Osteoblast (primary cell): ENCODE results near the gene BRAT1. TPM values are rescaled to one million over a fixed set of nuclear protein-coding genes. Genes with fewer than 3 reads are reported as not detected.
A peak's percentile ranks its signal among the peaks of the same experiment; 100 is the strongest.
"Not testable (repeated sequence)": the region's sequence is repeated elsewhere in the genome, so short reads cannot be mapped to it uniquely, and the experiment has no call there.

Source experiments
- DNase-seq: peaks from one replicate; pipeline ENCODE4 v3.0.0; 2011; ENCODE audit warnings: low spot score, mixed read lengths; ENCODE audit not compliant: insufficient read length; ENCODE audit errors: missing footprints
- H2AFZ ChIP-seq: 2 replicates; pipeline ENCODE4 v1.6.0; 2011; ENCODE audit warnings: mild to moderate bottlenecking, low read length
- H3K27ac ChIP-seq: 2 replicates; pipeline ENCODE4 v1.5.1; 2011; ENCODE audit warnings: mild to moderate bottlenecking, low read depth, low read length, moderate library complexity
- H3K27me3 ChIP-seq: 2 replicates; pipeline ENCODE4 v1.6.0; 2012; ENCODE audit warnings: mild to moderate bottlenecking, control low read depth, inconsistent platforms, low read length, moderate library complexity; ENCODE audit not compliant: insufficient read depth
- H3K36me3 ChIP-seq: 2 replicates; pipeline ENCODE4 v1.5.1; 2011; ENCODE audit warnings: mild to moderate bottlenecking, low read length, control low read depth, moderate library complexity; ENCODE audit not compliant: insufficient read depth
- H3K4me1 ChIP-seq: 2 replicates; pipeline ENCODE4 v1.5.1; 2011; ENCODE audit warnings: mild to moderate bottlenecking, low read length, control low read depth, moderate library complexity; ENCODE audit not compliant: insufficient read depth
- H3K4me2 ChIP-seq: 2 replicates; pipeline ENCODE4 v1.6.0; 2011; ENCODE audit warnings: mild to moderate bottlenecking, low read length; ENCODE audit not compliant: insufficient read depth
- H3K4me3 ChIP-seq: fragments of 200-600 bp; sonication (generic); 3 replicates; pipeline ENCODE4 v1.5.1; 2012; ENCODE audit warnings: mild to moderate bottlenecking, low read length, inconsistent platforms; ENCODE audit not compliant: insufficient read depth
- H3K79me2 ChIP-seq: 2 replicates; pipeline ENCODE4 v1.6.0; 2012; ENCODE audit warnings: mild to moderate bottlenecking, low read length, control low read depth, inconsistent platforms; ENCODE audit not compliant: insufficient read depth
- H3K9me3 ChIP-seq: 2 replicates; pipeline ENCODE4 v1.5.1; 2011; ENCODE audit warnings: low read depth, low read length, control low read depth
- H4K20me1 ChIP-seq: 2 replicates; pipeline ENCODE4 v1.6.0; 2012; ENCODE audit warnings: mild to moderate bottlenecking, low read length, control low read depth; ENCODE audit not compliant: insufficient read depth
- total RNA-seq: library from RNA; depleted of rRNA; stranded (reverse); fragments of >200 nt; gene quantifications from 2 replicates; pipeline ENCODE4 v1.2.3, GENCODE V29; 2012
- TF ChIP-seq, protein P1 (sequence below): IDR thresholded peaks from 2 replicates; pipeline ENCODE4 v1.5.1; 2011; ENCODE audit warnings: mild to moderate bottlenecking, low read depth, low read length, moderate library complexity; ENCODE audit errors: extremely low read depth

The BRAT1 gene
- total RNA-seq, 1 donor, result 28.2 TPM

- TF ChIP-seq, protein P1, sequence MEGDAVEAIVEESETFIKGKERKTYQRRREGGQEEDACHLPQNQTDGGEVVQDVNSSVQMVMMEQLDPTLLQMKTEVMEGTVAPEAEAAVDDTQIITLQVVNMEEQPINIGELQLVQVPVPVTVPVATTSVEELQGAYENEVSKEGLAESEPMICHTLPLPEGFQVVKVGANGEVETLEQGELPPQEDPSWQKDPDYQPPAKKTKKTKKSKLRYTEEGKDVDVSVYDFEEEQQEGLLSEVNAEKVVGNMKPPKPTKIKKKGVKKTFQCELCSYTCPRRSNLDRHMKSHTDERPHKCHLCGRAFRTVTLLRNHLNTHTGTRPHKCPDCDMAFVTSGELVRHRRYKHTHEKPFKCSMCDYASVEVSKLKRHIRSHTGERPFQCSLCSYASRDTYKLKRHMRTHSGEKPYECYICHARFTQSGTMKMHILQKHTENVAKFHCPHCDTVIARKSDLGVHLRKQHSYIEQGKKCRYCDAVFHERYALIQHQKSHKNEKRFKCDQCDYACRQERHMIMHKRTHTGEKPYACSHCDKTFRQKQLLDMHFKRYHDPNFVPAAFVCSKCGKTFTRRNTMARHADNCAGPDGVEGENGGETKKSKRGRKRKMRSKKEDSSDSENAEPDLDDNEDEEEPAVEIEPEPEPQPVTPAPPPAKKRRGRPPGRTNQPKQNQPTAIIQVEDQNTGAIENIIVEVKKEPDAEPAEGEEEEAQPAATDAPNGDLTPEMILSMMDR, result no peak
- H3K27ac ChIP-seq, result no peak overlapping the region
Measured at GRCh38 chr7:2539031-2539911, 16.1 kb downstream of the BRAT1 start.

DNA sequence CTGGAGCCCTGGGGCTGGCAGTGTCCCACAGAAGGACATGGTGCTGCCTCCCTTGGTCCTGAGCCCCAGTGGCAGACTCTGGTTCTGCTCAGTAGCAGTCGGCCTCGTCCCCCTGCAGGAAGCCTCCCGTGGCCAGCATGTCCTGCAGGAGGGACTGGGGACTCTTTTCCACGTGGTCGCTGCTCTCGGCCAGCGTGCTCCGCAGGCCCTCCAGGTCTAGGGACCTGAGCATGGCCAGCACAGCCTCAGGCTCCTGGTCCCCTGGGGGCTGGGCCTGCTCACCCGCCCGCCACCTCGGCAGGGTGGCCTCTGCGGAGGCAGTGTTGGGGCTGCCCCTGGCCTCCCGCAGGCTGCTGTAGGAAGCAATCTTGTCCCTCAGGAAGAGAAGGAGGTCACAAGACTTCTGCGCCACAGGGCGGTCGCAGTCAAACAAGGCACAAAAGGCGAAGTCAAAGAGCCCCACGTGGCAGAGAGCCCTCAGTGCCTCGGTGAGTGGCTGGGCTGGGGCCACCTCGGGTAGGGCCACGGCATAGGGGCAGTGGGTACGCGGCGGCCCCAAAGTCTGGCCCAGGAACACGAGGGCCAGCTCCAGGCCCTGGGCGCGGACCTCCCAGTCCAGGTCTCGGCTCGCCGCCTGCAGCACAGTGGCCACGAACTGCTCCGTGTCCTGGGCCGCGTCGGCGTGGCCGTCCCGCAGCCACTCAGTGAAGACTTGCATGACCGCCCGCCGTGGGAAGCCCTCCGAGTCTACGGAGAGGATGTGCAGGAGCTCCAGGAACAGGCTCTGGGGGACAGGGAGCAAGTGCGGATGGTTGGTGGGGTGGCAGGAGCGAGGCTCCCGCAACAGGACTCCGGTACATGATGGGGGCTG, 17.1 kb downstream of the BRAT1 start:
- TF ChIP-seq, protein P1, result no peak
- Histone ChIP-seq H3K4me2 (no peak overlapping the region), H3K4me3 (no peak overlapping the region), H3K27ac (no peak overlapping the region), H2AFZ (no peak overlapping the region), H3K36me3 (peaks cover 13% of the 10 kb centered on the region), H3K4me1 (no peaks in the 10 kb centered on the region), H3K9me3 (no peaks in the 10 kb centered on the region), H4K20me1 (no peaks in the 10 kb centered on the region), H3K79me2 (no peaks in the 10 kb centered on the region), H3K27me3 (no peaks in the 10 kb centered on the region)
- DNase-seq, result peak; percentile 87

More at GRCh38 chr7:2539031-2539911, 16.1 kb downstream of the BRAT1 start:
- H3K27me3 ChIP-seq, result no peaks in the 10 kb centered on the region
- peak; percentile 34 for DNase-seq
- H3K4me2 ChIP-seq, result no peak overlapping the region
- no peaks in the 10 kb centered on the region for H4K20me1 ChIP-seq
- H3K4me3 ChIP-seq, result no peak overlapping the region
- H3K9me3 ChIP-seq, result no peaks in the 10 kb centered on the region
- H3K4me1 ChIP-seq, result no peaks in the 10 kb centered on the region
- peaks cover 18% of the 10 kb centered on the region for H3K36me3 ChIP-seq
- no peak overlapping the region for H2AFZ ChIP-seq
- no peaks in the 10 kb centered on the region for H3K79me2 ChIP-seq

GRCh38 chr7:2535872-2536627, 19.3 kb downstream of the BRAT1 start:
- not testable (repeated sequence) for H3K27me3 ChIP-seq, H4K20me1 ChIP-seq, H3K4me2 ChIP-seq, H3K4me3 ChIP-seq, H3K27ac ChIP-seq, H2AFZ ChIP-seq, H3K9me3 ChIP-seq, H3K4me1 ChIP-seq, DNase-seq, H3K79me2 ChIP-seq
- H3K36me3 ChIP-seq, result peaks cover 13% of the 10 kb centered on the region

GRCh38 chr7:2534214-2534613, 21.1 kb downstream of the BRAT1 start:
- not testable (repeated sequence) for H2AFZ ChIP-seq, H3K27ac ChIP-seq, H4K20me1 ChIP-seq, DNase-seq, H3K27me3 ChIP-seq, H3K79me2 ChIP-seq, H3K4me3 ChIP-seq, H3K9me3 ChIP-seq, H3K4me2 ChIP-seq
- peaks cover 18% of the 10 kb centered on the region for H3K4me1 ChIP-seq
- H3K36me3 ChIP-seq, result peaks cover 11% of the 10 kb centered on the region

DNA sequence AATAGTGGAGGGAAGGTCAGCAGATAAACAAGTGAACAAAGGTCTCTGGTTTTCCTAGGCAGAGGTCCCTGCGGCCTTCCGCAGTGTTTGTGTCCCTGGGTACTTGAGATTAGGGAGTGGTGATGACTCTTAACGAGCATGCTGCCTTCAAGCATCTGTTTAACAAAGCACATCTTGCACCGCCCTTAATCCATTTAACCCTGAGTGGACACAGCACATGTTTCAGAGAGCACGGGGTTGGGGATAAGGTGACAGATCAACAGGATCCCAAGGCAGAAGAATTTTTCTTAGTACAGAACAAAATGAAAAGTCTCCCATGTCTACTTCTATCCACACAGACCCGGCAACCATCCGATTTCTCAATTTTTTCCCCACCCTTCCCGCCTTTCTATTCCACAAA, 21.8 kb downstream of the BRAT1 start:
- not testable (repeated sequence) for H3K4me2 ChIP-seq, H4K20me1 ChIP-seq, H3K36me3 ChIP-seq, H3K27me3 ChIP-seq, H2AFZ ChIP-seq, H3K4me3 ChIP-seq, H3K27ac ChIP-seq, H3K9me3 ChIP-seq, DNase-seq, H3K79me2 ChIP-seq
- H3K4me1 ChIP-seq, result peaks cover 24% of the 10 kb centered on the region

- H4K20me1 ChIP-seq, result not testable (repeated sequence)
Measured at GRCh38 chr7:2532816-2533215, 22.5 kb downstream of the BRAT1 start.

More at GRCh38 chr7:2532816-2533215, 22.5 kb downstream of the BRAT1 start:
- peaks cover 32% of the 10 kb centered on the region for H3K4me1 ChIP-seq
- not testable (repeated sequence) for H3K4me3 ChIP-seq, DNase-seq, H3K9me3 ChIP-seq, H3K79me2 ChIP-seq, H3K36me3 ChIP-seq, H3K27me3 ChIP-seq, H2AFZ ChIP-seq, H3K27ac ChIP-seq, H3K4me2 ChIP-seq
